GM12878 (cell line): Measurements from ENCODE around the gene ANKAR. TPM values are rescaled to one million over a fixed set of nuclear protein-coding genes. Genes with fewer than 3 reads are reported as not detected.

Source experiments
- ATAC-seq: fragments of 200-7000 bp; cut with Tn5 transposase; 3 replicates; pipeline ENCODE4 v1.9.1; 2020; ENCODE audit warnings: mild to moderate bottlenecking, moderate library complexity
- BruUV-seq: library from RNA; stranded (reverse); fragments of 400-500 nt; replicated peaks from 2 replicates; lab custom pipeline; 2021; lab: Mats Ljungman, UMichigan
- CTCF ChIA-PET: fragments of 300-600 bp; sonication (Branson Sonifier 250); formaldehyde crosslinking; extraction: SDS; loops from one replicate; lab custom pipeline; 2021; ENCODE audit warnings: inconsistent platforms; lab: Yijun Ruan, JAX
- POLR2A ChIA-PET: fragments of 350-600 bp; formaldehyde crosslinking; extraction: SDS; loops from one replicate; lab custom pipeline; 2021; ENCODE audit warnings: inconsistent platforms; lab: Charles Lee
- RAD21 ChIA-PET: fragments of 300-600 bp; sonication (Branson Sonifier 250); formaldehyde crosslinking; loops from one replicate; lab custom pipeline; 2023; ENCODE audit warnings: antibody characterized with exemption; ENCODE audit not compliant: unreplicated experiment; lab: Charles Lee
- SMC1A ChIA-PET: fragments of 300-600 bp; sonication (Branson Sonifier 250); formaldehyde crosslinking; loops from one replicate; lab custom pipeline; 2023; ENCODE audit not compliant: unreplicated experiment, uncharacterized antibody; lab: Charles Lee
- DNase-seq: peaks from one replicate; pipeline ENCODE4 v3.0.0-alpha.2; 2011; ENCODE audit warnings: low read depth, low spot score
- FAIRE-seq: peaks from 3 replicates; lab custom pipeline; 2011; peaks lifted over from hg19 to GRCh38; lab: Jason Lieb, UNC
- H2AFZ ChIP-seq: 2 replicates; pipeline ENCODE4 v1.6.0; 2011; ENCODE audit warnings: low read depth, low read length, control low read depth; ENCODE audit not compliant: control insufficient read depth
- H3K27ac ChIP-seq: 2 replicates; pipeline ENCODE4 v1.5.1; 2011; ENCODE audit warnings: control low read depth; ENCODE audit not compliant: control insufficient read depth, insufficient read depth
- H3K27me3 ChIP-seq, 2 experiments: replicated peaks in 1 of 2; 2 replicates each; pipeline versions ENCODE4 v1.6.0 to v1.6.1; 2011; ENCODE audit warnings: low read length in 1 of 2; ENCODE audit not compliant: control insufficient read depth in 2 of 2, insufficient read depth in 2 of 2
- H3K36me3 ChIP-seq, 2 experiments: 2 replicates each; pipeline ENCODE4 v1.5.1; 2011; ENCODE audit warnings: low read length in 1 of 2; ENCODE audit not compliant: control insufficient read depth in 2 of 2, insufficient read depth in 2 of 2
- H3K4me1 ChIP-seq: 2 replicates; pipeline ENCODE4 v1.6.1; 2011; ENCODE audit warnings: mild to moderate bottlenecking, low read length, moderate library complexity, mixed read lengths; ENCODE audit not compliant: control insufficient read depth, insufficient read depth
- H3K4me2 ChIP-seq: 2 replicates; pipeline ENCODE4 v1.6.0; 2011; ENCODE audit warnings: control low read depth; ENCODE audit not compliant: control insufficient read depth, insufficient read depth
- H3K4me3 ChIP-seq: fragments of 200-600 bp; sonication (generic); 2 replicates; pipeline ENCODE4 v1.5.1; 2016
- H3K79me2 ChIP-seq: 2 replicates; pipeline ENCODE4 v1.6.0; 2011; ENCODE audit warnings: low read length; ENCODE audit not compliant: control insufficient read depth, insufficient read depth
- H3K9ac ChIP-seq: 2 replicates; pipeline ENCODE4 v1.8.0; 2011; ENCODE audit warnings: low read length, control low read depth, mixed read lengths; ENCODE audit not compliant: control insufficient read depth, insufficient read depth
- H3K9me3 ChIP-seq: replicated peaks from 3 replicates; pipeline ENCODE4 v1.5.1; 2011; ENCODE audit warnings: mild to moderate bottlenecking, low read length; ENCODE audit not compliant: control insufficient read depth, insufficient read depth
- H4K20me1 ChIP-seq: 2 replicates; pipeline ENCODE4 v1.6.0; 2011; ENCODE audit not compliant: control insufficient read depth, insufficient read depth
- ATF7 ChIP-seq: fragments of 450-650 bp; IDR thresholded peaks from 2 replicates; pipeline ENCODE4 v1.6.1; 2016; ENCODE audit warnings: low read depth, mild to moderate bottlenecking
- EGR1 ChIP-seq, 2 experiments: IDR thresholded peaks; 1 replicate in 1 of 2; 2 replicates in 1 of 2; pipeline ENCODE4 v1.6.1; 2011 to 2012; ENCODE audit warnings: low read depth in 2 of 2, low read length in 2 of 2, borderline replicate concordance in 1 of 2, mild to moderate bottlenecking in 1 of 2, moderate library complexity in 1 of 2
- POLR2AphosphoS5 ChIP-seq: IDR thresholded peaks from 2 replicates; pipeline ENCODE4 v1.6.1; 2011; ENCODE audit warnings: mild to moderate bottlenecking, low read length, inconsistent platforms
- ZSCAN29 ChIP-seq: fragments of 450-650 bp; IDR thresholded peaks from 2 replicates; pipeline ENCODE4 v1.6.1; 2017; ENCODE audit warnings: mild to moderate bottlenecking, moderate library complexity
- WGBS: methylation state at CpG from one replicate; pipeline ENCODE4 v1.1.6; 2016; ENCODE audit warnings: low lambda C conversion rate; ENCODE audit not compliant: insufficient replicate concordance, insufficient coverage; ENCODE audit errors: missing lambda C conversion rate; 5-methylcytosine and 5-hydroxymethylcytosine counted together
- in situ Hi-C: fragments of 300-500 bp; cut with MboI; formaldehyde crosslinking; loops from 9 replicates; pipeline ENCODE4 v1.14.3; 2018; ENCODE audit warnings: mixed read lengths
- intact Hi-C: fragments of 100-400 bp; cut with micrococcal nuclease; formaldehyde crosslinking; loops from one replicate; pipeline ENCODE4 v1.14.2; 2022; ENCODE audit not compliant: unreplicated experiment
- polyA plus RNA-seq, 11 experiments: library from polyadenylated mRNA; depleted of rRNA in 4 of 11; unstranded in 6 of 11; stranded (reverse) in 5 of 11; fragments of >200 nt; fragmentation: Nextera tagmentation in 4 of 11; fragmentation: Illumina TruSeq in 1 of 11; extraction: Ambion mirVana in 4 of 11; extraction: Trizol in 1 of 11; gene quantifications; 1 replicate in 1 of 11; 2 replicates in 10 of 11; pipeline versions ENCODE4 v1.2.1 to v1.2.3, GENCODE V29; 2011 to 2016; ENCODE audit warnings: inconsistent platforms in 2 of 11, missing spikeins in 2 of 11, low read depth in 1 of 11
- total RNA-seq, 4 experiments: library from RNA; depleted of rRNA in 3 of 4; stranded (reverse); fragments of >200 nt in 3 of 4; fragmentation: Illumina TruSeq in 1 of 4; extraction: Trizol in 1 of 4; gene quantifications; 2 replicates each; pipeline versions ENCODE4 v1.2.1 to v1.2.3, GENCODE V29; 2013 to 2021
- TF ChIP-seq, protein P1 (sequence below): IDR thresholded peaks from 2 replicates; pipeline ENCODE4 v1.6.1; 2012; ENCODE audit warnings: low read length, inconsistent platforms

The ANKAR gene
- total and polyA plus RNA-seq, 10 of the 15 experiments (the other 5 are each of a cell fraction or from before 2014, with no cell fraction given), result 1.3 to 4.2 (median 2.7) TPM

DNA sequence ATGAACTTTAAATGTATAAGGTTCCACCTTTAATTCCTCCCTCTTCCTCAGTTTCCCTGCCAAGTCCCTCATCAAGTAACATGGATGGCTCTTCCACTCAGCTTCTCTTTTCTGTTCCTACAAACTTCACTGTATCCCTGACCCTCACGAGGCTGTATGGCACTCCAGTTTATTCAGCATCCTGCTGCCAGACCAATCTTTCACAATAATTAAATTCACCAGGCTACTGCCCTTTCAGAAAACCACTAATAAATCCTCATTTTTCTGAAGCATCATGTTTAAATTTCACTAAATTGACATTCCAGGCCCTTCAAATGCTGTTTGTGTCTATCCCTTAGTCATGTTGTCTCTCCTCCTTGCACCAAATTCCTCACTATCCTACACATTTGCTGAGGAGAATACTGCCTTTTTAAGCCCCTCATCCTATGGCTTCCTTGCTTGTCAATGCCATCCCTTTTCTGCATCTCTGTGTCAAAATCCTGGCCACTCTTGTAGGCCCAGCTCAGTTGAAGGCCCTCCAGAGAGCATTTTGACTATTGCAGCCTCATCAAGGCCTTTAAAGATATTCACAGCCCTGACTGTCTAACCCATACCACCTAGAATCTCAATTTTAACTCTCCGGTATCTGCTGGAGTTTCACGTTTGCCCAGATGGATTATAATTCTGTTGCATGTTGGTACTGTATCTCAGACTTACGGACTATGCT is 36.0 kb upstream of the ANKAR start:
- FAIRE-seq, result no peak
- ChIA-PET CTCF (no interaction called here), POLR2A (interaction anchor here (0.5 kb wide), 1 partner anchor 147 kb away, joined by 3 read pairs; no protein-coding TSS in a partner anchor), SMC1A (no interaction called here), RAD21 (no interaction called here)
- intact Hi-C loops, result no loop called here
- TF ChIP-seq ATF7 (no peak), EGR1 (IDR thresholded peaks at IDR 0.05; ENCODE audit: borderline replicate concordance in 1 of 2, low read depth in 2 of 2, low read length in 2 of 2) (no peak), POLR2AphosphoS5 (no peak), ZSCAN29 (no peak)
- TF ChIP-seq, protein P1, sequence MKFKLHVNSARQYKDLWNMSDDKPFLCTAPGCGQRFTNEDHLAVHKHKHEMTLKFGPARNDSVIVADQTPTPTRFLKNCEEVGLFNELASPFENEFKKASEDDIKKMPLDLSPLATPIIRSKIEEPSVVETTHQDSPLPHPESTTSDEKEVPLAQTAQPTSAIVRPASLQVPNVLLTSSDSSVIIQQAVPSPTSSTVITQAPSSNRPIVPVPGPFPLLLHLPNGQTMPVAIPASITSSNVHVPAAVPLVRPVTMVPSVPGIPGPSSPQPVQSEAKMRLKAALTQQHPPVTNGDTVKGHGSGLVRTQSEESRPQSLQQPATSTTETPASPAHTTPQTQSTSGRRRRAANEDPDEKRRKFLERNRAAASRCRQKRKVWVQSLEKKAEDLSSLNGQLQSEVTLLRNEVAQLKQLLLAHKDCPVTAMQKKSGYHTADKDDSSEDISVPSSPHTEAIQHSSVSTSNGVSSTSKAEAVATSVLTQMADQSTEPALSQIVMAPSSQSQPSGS, result no peak
- no peaks in the 10 kb centered on the region; the same call in 2 of the 3 replicates for H3K9me3 ChIP-seq
- no TSS peak for BruUV-seq
- H3K36me3 ChIP-seq, result no peaks in the 10 kb centered on the region
- H3K27ac ChIP-seq, result no peak overlapping the region
- no peaks in the 10 kb centered on the region for H4K20me1 ChIP-seq
- DNase-seq, result no peak
- no peak for ATAC-seq
- WGBS, result 95% methylated on average over 4 of the region's 4 CpGs
- H3K4me2 ChIP-seq, result no peak overlapping the region
- no peaks in the 10 kb centered on the region for H3K27me3 ChIP-seq
- H3K4me3 ChIP-seq, result no peak overlapping the region
- H3K79me2 ChIP-seq, result no peaks in the 10 kb centered on the region
- no peaks in the 10 kb centered on the region for H3K4me1 ChIP-seq
- no peak overlapping the region for H2AFZ ChIP-seq
- no peak overlapping the region for H3K9ac ChIP-seq
- in situ Hi-C loops, result no loop called here
